H1 (cell line): ENCODE results near the gene CDK19.

Experiments
- ASH2L ChIP-seq: fragments of 200-600, 300-600 bp; sonication (generic); IDR thresholded peaks from one replicate; pipeline ENCODE4 v1.7.1; 2017; ENCODE audit warnings: low read length
- CBX5 ChIP-seq: fragments of 300-800, 300-1000 bp; sonication (generic); IDR thresholded peaks from 2 replicates; pipeline ENCODE4 v1.7.1; 2016; ENCODE audit warnings: antibody characterized with exemption, low read length, low read depth
- HDAC6 ChIP-seq: IDR thresholded peaks from one replicate; pipeline ENCODE4 v1.7.1; 2012; ENCODE audit warnings: low read depth, mild to moderate bottlenecking, inconsistent platforms, low read length, moderate library complexity
- POLR2A ChIP-seq, 2 experiments: IDR thresholded peaks; 1 replicate in 1 of 2; 2 replicates in 1 of 2; pipeline ENCODE4 v1.6.1; 2011; ENCODE audit warnings: low read depth in 2 of 2, low read length in 2 of 2, mild to moderate bottlenecking in 2 of 2; ENCODE audit errors: control extremely low read depth in 1 of 2
- POLR2AphosphoS5 ChIP-seq: IDR thresholded peaks from 2 replicates; pipeline ENCODE4 v1.6.1; 2011; ENCODE audit warnings: low read depth, low read length
- POU5F1 ChIP-seq: IDR thresholded peaks from 2 replicates; pipeline ENCODE4 v1.6.1; 2011; ENCODE audit warnings: low read depth, mild to moderate bottlenecking, low read length, moderate library complexity
- RXRA ChIP-seq: IDR thresholded peaks from 2 replicates; pipeline ENCODE4 v1.6.1; 2011; ENCODE audit warnings: low read depth, mild to moderate bottlenecking, low read length, moderate library complexity; ENCODE audit not compliant: insufficient read depth
- TF ChIP-seq, protein P1 (sequence below): IDR thresholded peaks from 2 replicates; pipeline ENCODE4 v1.6.1; 2011; ENCODE audit warnings: low read depth, mild to moderate bottlenecking, low read length; ENCODE audit not compliant: insufficient read depth
- TF ChIP-seq, protein P2 (sequence below), 3 experiments: IDR thresholded peaks; 1 replicate in 2 of 3; 2 replicates in 1 of 3; pipeline versions ENCODE4 v1.5.1 to v1.6.1; 2011; ENCODE audit warnings: low read length in 3 of 3, mild to moderate bottlenecking in 3 of 3, inconsistent platforms in 2 of 3, low read depth in 1 of 3, moderate library complexity in 1 of 3; ENCODE audit not compliant: insufficient read depth in 1 of 3; ENCODE audit errors: control extremely low read depth in 1 of 3
- TF ChIP-seq, protein P3 (sequence below): IDR thresholded peaks from 2 replicates; pipeline ENCODE4 v1.6.1; 2011; ENCODE audit warnings: low read length, improper control_type of control experiment

DNA sequence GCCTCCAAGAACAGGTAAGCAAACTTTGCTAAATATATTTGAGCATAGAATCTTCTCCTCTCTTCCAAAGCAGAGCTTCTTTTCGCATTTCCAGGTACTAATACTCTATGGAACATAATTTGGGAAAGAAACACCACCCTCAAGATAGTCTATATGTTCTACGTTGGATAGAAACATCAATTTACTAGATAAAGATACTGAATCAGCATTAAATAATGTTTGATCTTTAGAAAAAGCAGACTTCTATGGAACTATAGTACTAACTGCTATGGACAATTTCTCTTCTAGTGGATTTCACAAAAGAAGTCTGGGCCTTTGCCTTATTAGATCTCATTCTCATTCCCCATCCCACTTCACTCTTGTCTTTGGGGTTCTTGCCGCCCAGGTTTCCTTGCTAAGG, 103.0 kb downstream of the CDK19 start:
- TF ChIP-seq, protein P1, sequence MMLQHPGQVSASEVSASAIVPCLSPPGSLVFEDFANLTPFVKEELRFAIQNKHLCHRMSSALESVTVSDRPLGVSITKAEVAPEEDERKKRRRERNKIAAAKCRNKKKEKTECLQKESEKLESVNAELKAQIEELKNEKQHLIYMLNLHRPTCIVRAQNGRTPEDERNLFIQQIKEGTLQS: no peak
- TF ChIP-seq CBX5 (no peak), HDAC6 (no peak), POU5F1 (no peak), POLR2AphosphoS5 (no peak), POLR2A (IDR thresholded peaks at IDR 0.05; ENCODE audit: control extremely low read depth in 1 of 2, low read depth in 2 of 2, low read length in 2 of 2) (no peak), ASH2L (no peak), RXRA (no peak)
- TF ChIP-seq, protein P2, sequence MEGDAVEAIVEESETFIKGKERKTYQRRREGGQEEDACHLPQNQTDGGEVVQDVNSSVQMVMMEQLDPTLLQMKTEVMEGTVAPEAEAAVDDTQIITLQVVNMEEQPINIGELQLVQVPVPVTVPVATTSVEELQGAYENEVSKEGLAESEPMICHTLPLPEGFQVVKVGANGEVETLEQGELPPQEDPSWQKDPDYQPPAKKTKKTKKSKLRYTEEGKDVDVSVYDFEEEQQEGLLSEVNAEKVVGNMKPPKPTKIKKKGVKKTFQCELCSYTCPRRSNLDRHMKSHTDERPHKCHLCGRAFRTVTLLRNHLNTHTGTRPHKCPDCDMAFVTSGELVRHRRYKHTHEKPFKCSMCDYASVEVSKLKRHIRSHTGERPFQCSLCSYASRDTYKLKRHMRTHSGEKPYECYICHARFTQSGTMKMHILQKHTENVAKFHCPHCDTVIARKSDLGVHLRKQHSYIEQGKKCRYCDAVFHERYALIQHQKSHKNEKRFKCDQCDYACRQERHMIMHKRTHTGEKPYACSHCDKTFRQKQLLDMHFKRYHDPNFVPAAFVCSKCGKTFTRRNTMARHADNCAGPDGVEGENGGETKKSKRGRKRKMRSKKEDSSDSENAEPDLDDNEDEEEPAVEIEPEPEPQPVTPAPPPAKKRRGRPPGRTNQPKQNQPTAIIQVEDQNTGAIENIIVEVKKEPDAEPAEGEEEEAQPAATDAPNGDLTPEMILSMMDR (IDR thresholded peaks at IDR 0.05; ENCODE audit: control extremely low read depth in 1 of 3, insufficient read depth in 1 of 3, low read depth in 1 of 3, low read length in 3 of 3): no peak
- TF ChIP-seq, protein P3, sequence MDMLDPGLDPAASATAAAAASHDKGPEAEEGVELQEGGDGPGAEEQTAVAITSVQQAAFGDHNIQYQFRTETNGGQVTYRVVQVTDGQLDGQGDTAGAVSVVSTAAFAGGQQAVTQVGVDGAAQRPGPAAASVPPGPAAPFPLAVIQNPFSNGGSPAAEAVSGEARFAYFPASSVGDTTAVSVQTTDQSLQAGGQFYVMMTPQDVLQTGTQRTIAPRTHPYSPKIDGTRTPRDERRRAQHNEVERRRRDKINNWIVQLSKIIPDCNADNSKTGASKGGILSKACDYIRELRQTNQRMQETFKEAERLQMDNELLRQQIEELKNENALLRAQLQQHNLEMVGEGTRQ: no peak
